HG03064 (cell line): ENCODE measurements around the gene MMD.
A peak's percentile ranks its signal among the peaks of the same experiment; 100 is the strongest.

Experiments used
- ATAC-seq: cut with Tn5 transposase; IDR thresholded peaks from one replicate; pipeline ENCODE4 v1.9.1; 2021; ENCODE audit warnings: low read depth; ENCODE audit not compliant: unreplicated experiment

The MMD gene

DNA sequence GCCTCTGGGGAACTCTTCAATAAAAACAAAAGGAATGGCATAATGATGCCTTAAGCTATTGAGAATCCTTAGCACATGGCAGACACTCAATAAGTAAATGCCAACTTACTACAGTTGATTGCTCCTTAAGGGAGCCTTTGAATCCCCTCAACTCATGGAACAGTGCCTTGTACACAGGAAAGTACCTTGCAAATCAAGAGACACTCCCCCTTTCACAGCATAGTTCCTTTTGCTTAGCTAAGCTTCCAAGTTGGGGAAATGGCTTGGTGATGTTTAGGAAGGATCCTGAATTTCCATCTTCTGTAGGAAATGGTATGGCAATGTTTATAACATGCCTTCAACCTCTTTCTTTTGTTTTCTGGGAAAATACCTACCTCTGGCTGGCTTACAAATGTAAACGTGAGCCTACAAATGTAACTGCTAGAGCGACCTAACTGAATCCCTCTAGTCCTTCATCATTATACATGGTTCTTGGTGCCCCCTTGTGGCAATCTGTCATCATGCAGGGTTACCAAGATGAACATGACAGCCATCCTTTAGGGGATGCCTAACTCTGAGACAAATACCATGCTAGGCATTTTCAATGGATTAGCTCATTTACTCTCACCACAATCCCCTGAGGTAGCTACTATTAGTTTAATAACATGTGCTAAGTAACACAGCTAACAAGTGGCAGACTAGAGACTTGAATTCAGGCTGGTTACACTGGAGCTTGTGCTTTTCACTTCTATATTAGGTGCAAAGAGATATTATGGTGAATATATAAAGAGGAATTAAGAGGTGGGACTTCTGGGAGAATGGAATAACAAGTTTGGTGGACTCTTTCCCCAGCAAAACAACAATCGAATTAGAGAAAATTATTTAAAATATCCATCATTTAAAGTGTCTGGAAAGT lies 65.0 kb downstream of the MMD start:
- peak; percentile 71 for ATAC-seq

- no peak for ATAC-seq
These were observed 66.7 kb downstream of the MMD start for GRCh38 chr17:55354941-55355340.

- ATAC-seq, result no peak
These were observed 67.6 kb downstream of the MMD start for GRCh38 chr17:55354010-55354409.

GRCh38 chr17:55351226-55351625 lies 70.4 kb downstream of the MMD start:
- ATAC-seq, result no peak

GRCh38 chr17:55350825-55351205 lies 70.8 kb downstream of the MMD start:
- no peak for ATAC-seq

DNA sequence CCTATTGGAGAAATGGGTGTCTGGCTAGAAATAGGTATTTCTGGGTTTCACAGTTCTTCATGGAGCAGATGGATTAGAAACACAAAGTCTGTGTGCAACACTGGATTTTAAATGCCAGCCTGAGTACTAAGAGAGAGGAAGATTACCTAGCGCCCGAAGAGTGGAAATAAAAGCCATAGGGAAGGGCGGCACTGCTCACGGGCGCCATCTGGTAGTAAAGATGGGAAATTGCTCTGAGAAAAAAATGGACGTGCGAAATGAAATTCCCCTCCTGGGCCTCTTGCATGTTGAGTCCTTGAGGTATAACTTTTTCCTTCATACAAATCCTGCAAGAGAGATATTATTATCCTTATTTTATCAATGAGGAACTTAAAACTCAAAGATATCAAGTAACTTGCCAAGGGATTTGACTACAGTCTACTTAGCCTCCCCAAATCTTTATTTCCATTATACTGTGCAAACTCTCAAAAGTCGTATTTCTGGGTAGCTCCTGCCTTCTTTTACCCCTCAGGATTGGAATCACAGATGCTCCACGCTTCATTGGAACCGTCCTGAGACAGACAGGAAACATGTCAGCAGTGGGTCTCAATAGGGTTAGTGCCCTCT lies 72.8 kb downstream of the MMD start:
- ATAC-seq, result peak; percentile 55

DNA sequence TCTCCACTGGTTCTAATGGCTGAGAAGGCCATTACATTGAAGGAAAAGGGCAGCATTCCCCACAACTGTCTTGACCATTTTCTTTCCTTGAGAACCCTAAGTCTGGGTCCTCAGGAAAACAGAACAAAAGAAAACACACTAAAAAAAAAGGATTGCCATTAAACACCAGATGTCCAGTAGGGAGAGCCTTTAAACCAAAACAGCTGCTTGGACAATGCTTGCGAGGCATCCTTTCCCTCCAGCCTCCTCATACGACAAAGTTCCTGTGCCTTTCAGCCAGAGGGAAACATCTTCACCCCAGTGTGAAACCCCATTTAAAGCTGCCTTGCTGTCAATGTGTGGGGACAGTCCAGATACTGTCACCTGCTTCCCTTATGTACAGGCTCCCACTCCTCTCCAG lies 74.3 kb downstream of the MMD start:
- no peak for ATAC-seq

GRCh38 chr17:55346658-55347057 lies 75.0 kb downstream of the MMD start:
- ATAC-seq, result no peak

GRCh38 chr17:55345132-55345531 lies 76.5 kb downstream of the MMD start:
- ATAC-seq, result no peak

DNA sequence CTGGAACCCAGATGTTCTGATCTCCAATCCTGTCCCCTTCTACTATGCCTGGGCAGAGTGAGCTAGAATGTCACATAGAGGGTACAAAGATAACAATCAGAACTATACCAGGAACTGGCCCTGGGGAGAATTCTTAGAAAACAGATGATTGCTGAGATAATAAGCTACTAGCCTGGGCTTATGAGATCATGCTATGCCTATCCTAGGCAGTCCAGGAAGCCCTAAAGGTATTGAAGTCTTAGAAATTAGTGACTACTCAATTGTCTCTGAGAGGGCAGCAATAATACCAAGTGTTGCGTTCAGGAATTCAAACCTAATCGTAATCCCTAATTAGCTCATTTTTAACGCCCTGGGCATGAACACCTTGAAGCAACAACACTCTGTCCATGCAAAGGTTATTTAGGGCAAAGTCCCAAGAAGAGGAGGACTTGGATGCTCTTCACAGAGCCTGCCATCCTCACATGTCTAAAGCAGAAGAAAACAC lies 77.1 kb downstream of the MMD start:
- no peak for ATAC-seq

DNA sequence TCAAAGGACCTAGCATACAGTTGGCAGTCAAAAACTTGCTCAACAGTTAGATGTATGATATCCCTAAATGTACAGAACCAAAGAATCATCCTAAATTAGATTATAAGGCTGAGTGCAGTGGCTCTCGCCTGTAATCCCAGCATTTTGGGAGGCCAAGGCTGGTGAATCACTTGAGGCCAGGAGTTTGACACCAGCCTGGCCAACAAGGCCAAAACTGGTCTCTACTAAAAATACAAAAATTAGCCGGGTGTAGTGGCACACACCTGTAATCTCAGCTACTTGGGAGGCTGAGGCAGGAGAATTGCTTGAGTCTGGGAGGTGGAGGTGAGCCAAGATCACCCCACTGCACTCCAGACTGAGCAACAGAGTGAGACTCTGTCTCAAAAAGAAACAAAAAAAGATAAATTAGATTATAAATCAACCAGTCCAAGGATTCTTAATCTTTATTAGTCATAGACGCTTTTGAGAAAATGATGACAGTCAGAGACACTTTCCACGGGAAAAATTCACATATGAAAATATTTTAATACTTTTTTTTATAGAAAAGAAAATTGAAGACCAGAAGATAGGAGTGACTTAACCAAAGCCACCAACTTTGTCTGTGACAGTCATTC lies 77.6 kb downstream of the MMD start:
- no peak for ATAC-seq

DNA sequence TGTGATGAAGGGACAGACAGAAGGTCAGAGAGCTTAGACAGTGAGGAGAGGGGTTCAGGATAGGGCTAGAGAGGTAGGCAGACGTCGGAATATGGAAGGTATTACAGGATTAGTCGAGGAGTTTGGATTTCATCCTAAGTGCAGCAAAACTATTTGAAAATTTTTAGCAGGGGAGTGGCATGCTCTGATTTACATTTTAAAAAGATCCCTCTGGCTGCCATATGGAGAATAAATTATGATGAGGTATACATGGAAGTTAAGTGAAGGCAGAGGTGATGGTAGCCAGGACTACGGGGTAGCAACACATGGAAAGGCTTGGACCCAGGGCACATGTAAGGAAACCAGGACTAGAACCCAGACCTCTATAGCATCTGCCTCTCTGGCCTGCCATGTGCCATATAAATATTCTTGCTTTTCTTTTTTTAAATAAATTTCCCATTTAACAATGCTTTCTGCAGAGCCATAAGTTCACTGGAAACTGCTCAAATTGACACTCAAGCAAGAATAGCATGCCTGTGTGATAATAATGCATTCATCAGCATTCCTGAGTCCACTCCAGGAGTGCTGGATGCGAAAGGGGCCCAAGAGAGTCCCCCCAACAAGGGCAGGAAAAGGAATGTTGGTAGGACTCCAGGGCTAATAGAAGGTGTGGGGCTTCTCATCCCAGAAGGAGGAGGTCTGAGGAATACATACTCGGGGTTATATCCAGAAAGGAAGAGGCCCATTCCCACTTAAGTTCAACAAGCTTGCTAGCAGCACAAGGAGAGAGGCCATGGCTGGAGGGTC lies 78.6 kb downstream of the MMD start:
- no peak for ATAC-seq
